WTC11 (cell line): ENCODE measurements around the gene SKIL.

ENCODE experiments used
- JUN ChIP-seq: sonication (generic); formaldehyde crosslinking; IDR thresholded peaks from 2 replicates; pipeline ENCODE4 v1.8.0; 2023; ENCODE audit warnings: mild to moderate bottlenecking, missing genetic modification reagents
- RELA ChIP-seq: sonication (generic); formaldehyde crosslinking; IDR thresholded peaks from 2 replicates; pipeline ENCODE4 v1.8.1; 2022; ENCODE audit warnings: missing genetic modification reagents, mild to moderate bottlenecking, borderline replicate concordance
- SP1 ChIP-seq: sonication (generic); formaldehyde crosslinking; conservative IDR thresholded peaks from 2 replicates; pipeline ENCODE4 v1.8.1; 2022; ENCODE audit warnings: missing genetic modification reagents
- ZBTB21 ChIP-seq: sonication (generic); formaldehyde crosslinking; IDR thresholded peaks from 2 replicates; pipeline ENCODE4 v1.8.1; 2023; ENCODE audit warnings: mild to moderate bottlenecking, missing genetic modification reagents, borderline replicate concordance
- ZNF423 ChIP-seq: fragments of 250-450 bp; sonication (Bioruptor Pico); IDR thresholded peaks from 2 replicates; pipeline ENCODE4 v2.1.2; 2022; ENCODE audit warnings: mild to moderate bottlenecking, moderate library complexity
- TF ChIP-seq, protein P1 (sequence below): sonication (generic); formaldehyde crosslinking; IDR thresholded peaks from 2 replicates; pipeline ENCODE4 v1.8.1; 2023; ENCODE audit warnings: mild to moderate bottlenecking, missing genetic modification reagents, moderate library complexity
- TF ChIP-seq, protein P2 (sequence below): fragments of 200-600 bp; IDR thresholded peaks from 2 replicates; pipeline ENCODE4 v1.8.0; 2022; ENCODE audit warnings: antibody characterized with exemption
- TF ChIP-seq, protein P3 (sequence below): sonication (generic); formaldehyde crosslinking; IDR thresholded peaks from 2 replicates; pipeline ENCODE4 v1.8.1; 2023; ENCODE audit warnings: mild to moderate bottlenecking, missing genetic modification reagents
- TF ChIP-seq, protein P4 (sequence below): sonication (generic); formaldehyde crosslinking; IDR thresholded peaks from 2 replicates; pipeline ENCODE4 v1.8.1; 2022; ENCODE audit warnings: low read depth, mild to moderate bottlenecking, moderate library complexity, missing genetic modification reagents, borderline replicate concordance
- TF ChIP-seq, protein P5 (sequence below): sonication (generic); formaldehyde crosslinking; IDR thresholded peaks from 2 replicates; pipeline ENCODE4 v1.8.1; 2023; ENCODE audit warnings: mild to moderate bottlenecking, missing genetic modification reagents, moderate library complexity

DNA sequence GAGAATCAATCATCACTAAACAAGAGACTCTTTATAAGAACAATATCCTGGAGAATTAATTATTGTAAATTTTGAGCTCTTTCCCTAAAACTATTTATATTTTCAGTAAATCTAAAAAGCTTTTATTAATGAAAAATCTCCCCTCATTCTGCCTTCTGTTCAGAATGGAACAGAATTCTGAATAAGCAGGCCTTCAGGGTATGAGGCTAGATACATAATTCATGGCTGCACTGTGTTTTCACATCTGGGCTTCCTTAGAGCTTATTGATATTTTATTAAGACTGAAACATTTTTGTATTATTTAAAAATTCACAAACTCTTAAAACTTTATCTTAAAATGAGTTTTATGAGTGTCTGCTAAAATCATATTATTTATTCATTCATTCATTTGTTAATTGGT, 85.9 kb downstream of the SKIL start:
- TF ChIP-seq, protein P1, sequence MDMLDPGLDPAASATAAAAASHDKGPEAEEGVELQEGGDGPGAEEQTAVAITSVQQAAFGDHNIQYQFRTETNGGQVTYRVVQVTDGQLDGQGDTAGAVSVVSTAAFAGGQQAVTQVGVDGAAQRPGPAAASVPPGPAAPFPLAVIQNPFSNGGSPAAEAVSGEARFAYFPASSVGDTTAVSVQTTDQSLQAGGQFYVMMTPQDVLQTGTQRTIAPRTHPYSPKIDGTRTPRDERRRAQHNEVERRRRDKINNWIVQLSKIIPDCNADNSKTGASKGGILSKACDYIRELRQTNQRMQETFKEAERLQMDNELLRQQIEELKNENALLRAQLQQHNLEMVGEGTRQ (CRISPR knock-in tag), result no peak
- TF ChIP-seq, protein P2, sequence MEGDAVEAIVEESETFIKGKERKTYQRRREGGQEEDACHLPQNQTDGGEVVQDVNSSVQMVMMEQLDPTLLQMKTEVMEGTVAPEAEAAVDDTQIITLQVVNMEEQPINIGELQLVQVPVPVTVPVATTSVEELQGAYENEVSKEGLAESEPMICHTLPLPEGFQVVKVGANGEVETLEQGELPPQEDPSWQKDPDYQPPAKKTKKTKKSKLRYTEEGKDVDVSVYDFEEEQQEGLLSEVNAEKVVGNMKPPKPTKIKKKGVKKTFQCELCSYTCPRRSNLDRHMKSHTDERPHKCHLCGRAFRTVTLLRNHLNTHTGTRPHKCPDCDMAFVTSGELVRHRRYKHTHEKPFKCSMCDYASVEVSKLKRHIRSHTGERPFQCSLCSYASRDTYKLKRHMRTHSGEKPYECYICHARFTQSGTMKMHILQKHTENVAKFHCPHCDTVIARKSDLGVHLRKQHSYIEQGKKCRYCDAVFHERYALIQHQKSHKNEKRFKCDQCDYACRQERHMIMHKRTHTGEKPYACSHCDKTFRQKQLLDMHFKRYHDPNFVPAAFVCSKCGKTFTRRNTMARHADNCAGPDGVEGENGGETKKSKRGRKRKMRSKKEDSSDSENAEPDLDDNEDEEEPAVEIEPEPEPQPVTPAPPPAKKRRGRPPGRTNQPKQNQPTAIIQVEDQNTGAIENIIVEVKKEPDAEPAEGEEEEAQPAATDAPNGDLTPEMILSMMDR, result no peak
- TF ChIP-seq, protein P3, sequence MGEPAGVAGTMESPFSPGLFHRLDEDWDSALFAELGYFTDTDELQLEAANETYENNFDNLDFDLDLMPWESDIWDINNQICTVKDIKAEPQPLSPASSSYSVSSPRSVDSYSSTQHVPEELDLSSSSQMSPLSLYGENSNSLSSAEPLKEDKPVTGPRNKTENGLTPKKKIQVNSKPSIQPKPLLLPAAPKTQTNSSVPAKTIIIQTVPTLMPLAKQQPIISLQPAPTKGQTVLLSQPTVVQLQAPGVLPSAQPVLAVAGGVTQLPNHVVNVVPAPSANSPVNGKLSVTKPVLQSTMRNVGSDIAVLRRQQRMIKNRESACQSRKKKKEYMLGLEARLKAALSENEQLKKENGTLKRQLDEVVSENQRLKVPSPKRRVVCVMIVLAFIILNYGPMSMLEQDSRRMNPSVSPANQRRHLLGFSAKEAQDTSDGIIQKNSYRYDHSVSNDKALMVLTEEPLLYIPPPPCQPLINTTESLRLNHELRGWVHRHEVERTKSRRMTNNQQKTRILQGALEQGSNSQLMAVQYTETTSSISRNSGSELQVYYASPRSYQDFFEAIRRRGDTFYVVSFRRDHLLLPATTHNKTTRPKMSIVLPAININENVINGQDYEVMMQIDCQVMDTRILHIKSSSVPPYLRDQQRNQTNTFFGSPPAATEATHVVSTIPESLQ, result no peak
- TF ChIP-seq JUN (CRISPR knock-in tag) (no peak), ZBTB21 (CRISPR knock-in tag) (no peak), ZNF423 (no peak), SP1 (CRISPR knock-in tag) (no peak), RELA (no peak)
- TF ChIP-seq, protein P4, sequence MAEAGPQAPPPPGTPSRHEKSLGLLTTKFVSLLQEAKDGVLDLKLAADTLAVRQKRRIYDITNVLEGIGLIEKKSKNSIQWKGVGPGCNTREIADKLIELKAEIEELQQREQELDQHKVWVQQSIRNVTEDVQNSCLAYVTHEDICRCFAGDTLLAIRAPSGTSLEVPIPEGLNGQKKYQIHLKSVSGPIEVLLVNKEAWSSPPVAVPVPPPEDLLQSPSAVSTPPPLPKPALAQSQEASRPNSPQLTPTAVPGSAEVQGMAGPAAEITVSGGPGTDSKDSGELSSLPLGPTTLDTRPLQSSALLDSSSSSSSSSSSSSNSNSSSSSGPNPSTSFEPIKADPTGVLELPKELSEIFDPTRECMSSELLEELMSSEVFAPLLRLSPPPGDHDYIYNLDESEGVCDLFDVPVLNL, result no peak
- TF ChIP-seq, protein P5, sequence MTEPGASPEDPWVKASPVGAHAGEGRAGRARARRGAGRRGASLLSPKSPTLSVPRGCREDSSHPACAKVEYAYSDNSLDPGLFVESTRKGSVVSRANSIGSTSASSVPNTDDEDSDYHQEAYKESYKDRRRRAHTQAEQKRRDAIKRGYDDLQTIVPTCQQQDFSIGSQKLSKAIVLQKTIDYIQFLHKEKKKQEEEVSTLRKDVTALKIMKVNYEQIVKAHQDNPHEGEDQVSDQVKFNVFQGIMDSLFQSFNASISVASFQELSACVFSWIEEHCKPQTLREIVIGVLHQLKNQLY (CRISPR knock-in tag), result no peak
